ENCODE measurements around the gene IFFO2.

Gene IFFO2

GRCh38 chr1:18938008-18938706, 18.3 kb downstream of the IFFO2 start:
- Histone ChIP-seq H3K27ac (ENCODE audit: low read depth in 2 of 2, low read length in 2 of 2) (no peak overlapping the region), H3K4me3 (ENCODE audit: low read length in 2 of 2) (no peak overlapping the region), H3K36me3 (ENCODE audit: control insufficient read depth in 2 of 2, insufficient read depth in 2 of 2, low read length in 2 of 2) (no peaks in the 10 kb centered on the region), H3K9ac (ENCODE audit: low read depth in 1 of 2, low read length in 2 of 2) (no peak overlapping the region), H3K4me1 (ENCODE audit: control insufficient read depth in 2 of 2, insufficient read depth in 2 of 2, low read length in 2 of 2) (peaks cover 0 to 7% of the 10 kb centered on the region in 2 donors), H3K27me3 (ENCODE audit: control insufficient read depth in 2 of 2, insufficient read depth in 2 of 2, low read length in 2 of 2) (no peaks in the 10 kb centered on the region), H3K9me3 (ENCODE audit: control insufficient read depth in 2 of 2, low read length in 2 of 2) (no peaks in the 10 kb centered on the region)

DNA sequence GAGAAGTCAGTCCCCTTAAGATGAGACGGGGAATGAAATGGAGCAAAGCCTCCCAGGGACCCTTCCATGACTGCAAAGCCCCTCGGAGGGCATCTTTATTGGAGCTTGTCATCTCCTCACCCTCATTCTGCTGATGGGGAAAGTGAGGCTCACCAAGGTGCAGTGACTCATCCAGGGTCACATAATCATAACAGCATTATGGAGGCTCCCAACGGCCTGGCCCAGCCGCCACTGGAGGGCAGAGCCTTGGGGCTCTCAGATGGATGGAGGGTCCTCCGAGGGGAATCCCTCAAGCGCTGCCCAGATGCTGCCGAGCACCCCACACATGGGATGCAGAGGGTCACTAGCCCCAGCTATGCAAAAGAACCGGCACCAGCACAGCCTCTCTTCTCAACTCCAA, 18.9 kb downstream of the IFFO2 start:
- Histone ChIP-seq H3K36me3 (ENCODE audit: control insufficient read depth in 2 of 2, insufficient read depth in 2 of 2, low read length in 2 of 2) (no peaks in the 10 kb centered on the region), H3K4me3 (ENCODE audit: low read length in 2 of 2) (no peak overlapping the region), H3K27me3 (ENCODE audit: control insufficient read depth in 2 of 2, insufficient read depth in 2 of 2, low read length in 2 of 2) (no peaks in the 10 kb centered on the region), H3K9me3 (ENCODE audit: control insufficient read depth in 2 of 2, low read length in 2 of 2) (no peaks in the 10 kb centered on the region), H3K4me1 (ENCODE audit: control insufficient read depth in 2 of 2, insufficient read depth in 2 of 2, low read length in 2 of 2) (peaks cover 0 to 7% of the 10 kb centered on the region in 2 donors), H3K9ac (ENCODE audit: low read depth in 1 of 2, low read length in 2 of 2) (no peak overlapping the region), H3K27ac (ENCODE audit: low read depth in 2 of 2, low read length in 2 of 2) (no peak overlapping the region)

DNA sequence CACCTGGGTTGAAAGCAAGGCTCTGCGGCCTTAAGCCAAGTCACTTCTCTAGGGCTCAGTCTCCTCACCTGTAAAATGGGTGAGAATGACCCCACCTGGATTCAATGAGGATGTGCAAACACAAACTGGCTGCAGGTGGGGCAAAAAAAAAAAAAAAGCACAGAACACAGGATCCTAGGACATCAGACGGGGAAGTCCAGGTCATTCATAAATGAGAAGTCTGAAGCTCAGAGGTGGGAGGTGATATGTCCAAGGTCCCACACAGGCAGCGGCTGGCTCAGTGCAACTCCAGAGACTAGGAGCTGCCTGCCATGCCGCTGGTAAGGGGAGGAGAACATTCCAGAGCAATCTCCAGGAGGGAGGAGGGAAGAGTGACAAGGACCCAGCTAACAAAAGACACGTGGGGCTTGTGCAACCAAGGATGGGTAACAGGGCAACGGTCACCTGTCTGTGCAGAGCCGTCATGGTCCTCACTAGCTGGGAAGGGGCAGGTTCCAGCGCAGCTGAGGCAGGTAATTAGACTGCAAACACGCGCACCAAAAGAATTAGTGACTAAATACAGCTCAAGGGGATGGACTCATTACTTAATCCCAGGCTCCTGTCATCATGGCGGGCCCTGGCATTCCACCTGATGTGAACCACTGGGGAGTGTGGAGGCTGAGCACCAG, 19.5 kb downstream of the IFFO2 start:
- Histone ChIP-seq H3K9ac (ENCODE audit: low read depth in 1 of 2, low read length in 2 of 2) (no peak overlapping the region), H3K4me3 (ENCODE audit: low read length in 2 of 2) (no peak overlapping the region), H3K9me3 (ENCODE audit: control insufficient read depth in 2 of 2, low read length in 2 of 2) (no peaks in the 10 kb centered on the region), H3K27me3 (ENCODE audit: control insufficient read depth in 2 of 2, insufficient read depth in 2 of 2, low read length in 2 of 2) (no peaks in the 10 kb centered on the region), H3K36me3 (ENCODE audit: control insufficient read depth in 2 of 2, insufficient read depth in 2 of 2, low read length in 2 of 2) (no peaks in the 10 kb centered on the region), H3K4me1 (ENCODE audit: control insufficient read depth in 2 of 2, insufficient read depth in 2 of 2, low read length in 2 of 2) (peaks cover 0 to 7% of the 10 kb centered on the region in 2 donors), H3K27ac (ENCODE audit: low read depth in 2 of 2, low read length in 2 of 2) (no peak overlapping the region)

GRCh38 chr1:18936471-18936813, 20.0 kb downstream of the IFFO2 start:
- Histone ChIP-seq H3K27ac (ENCODE audit: low read depth in 2 of 2, low read length in 2 of 2) (no peak overlapping the region), H3K9ac (ENCODE audit: low read depth in 1 of 2, low read length in 2 of 2) (no peak overlapping the region)

GRCh38 chr1:18934205-18935000, 22.1 kb downstream of the IFFO2 start:
- Histone ChIP-seq H3K4me1 (ENCODE audit: control insufficient read depth in 2 of 2, insufficient read depth in 2 of 2, low read length in 2 of 2) (peaks cover 0 to 2% of the 10 kb centered on the region in 2 donors), H3K27me3 (ENCODE audit: control insufficient read depth in 2 of 2, insufficient read depth in 2 of 2, low read length in 2 of 2) (no peaks in the 10 kb centered on the region), H3K9ac (ENCODE audit: low read depth in 1 of 2, low read length in 2 of 2) (no peak overlapping the region), H3K36me3 (ENCODE audit: control insufficient read depth in 2 of 2, insufficient read depth in 2 of 2, low read length in 2 of 2) (no peaks in the 10 kb centered on the region), H3K27ac (ENCODE audit: low read depth in 2 of 2, low read length in 2 of 2) (no peak overlapping the region), H3K4me3 (ENCODE audit: low read length in 2 of 2) (no peak overlapping the region), H3K9me3 (ENCODE audit: control insufficient read depth in 2 of 2, low read length in 2 of 2) (no peaks in the 10 kb centered on the region)

More at GRCh38 chr1:18936471-18936813, 20.0 kb downstream of the IFFO2 start:
- Histone ChIP-seq H3K4me3 (ENCODE audit: low read length in 2 of 2) (no peak overlapping the region), H3K36me3 (ENCODE audit: control insufficient read depth in 2 of 2, insufficient read depth in 2 of 2, low read length in 2 of 2) (no peaks in the 10 kb centered on the region), H3K27me3 (ENCODE audit: control insufficient read depth in 2 of 2, insufficient read depth in 2 of 2, low read length in 2 of 2) (no peaks in the 10 kb centered on the region), H3K4me1 (ENCODE audit: control insufficient read depth in 2 of 2, insufficient read depth in 2 of 2, low read length in 2 of 2) (peaks cover 0 to 7% of the 10 kb centered on the region in 2 donors), H3K9me3 (ENCODE audit: control insufficient read depth in 2 of 2, low read length in 2 of 2) (no peaks in the 10 kb centered on the region)

GRCh38 chr1:18932879-18933278, 23.6 kb downstream of the IFFO2 start:
- Histone ChIP-seq H3K27me3 (ENCODE audit: control insufficient read depth in 2 of 2, insufficient read depth in 2 of 2, low read length in 2 of 2) (no peaks in the 10 kb centered on the region), H3K27ac (ENCODE audit: low read depth in 2 of 2, low read length in 2 of 2) (no peak overlapping the region), H3K4me1 (ENCODE audit: control insufficient read depth in 2 of 2, insufficient read depth in 2 of 2, low read length in 2 of 2) (peaks cover 6% of the 10 kb centered on the region in 2 donors), H3K4me3 (ENCODE audit: low read length in 2 of 2) (no peak overlapping the region), H3K36me3 (ENCODE audit: control insufficient read depth in 2 of 2, insufficient read depth in 2 of 2, low read length in 2 of 2) (no peaks in the 10 kb centered on the region), H3K9me3 (ENCODE audit: control insufficient read depth in 2 of 2, low read length in 2 of 2) (no peaks in the 10 kb centered on the region), H3K9ac (ENCODE audit: low read depth in 1 of 2, low read length in 2 of 2) (no peak overlapping the region)

GRCh38 chr1:18932387-18932786, 24.1 kb downstream of the IFFO2 start:
- no peaks in the 10 kb centered on the region for H3K27me3 ChIP-seq (ENCODE audit: control insufficient read depth in 2 of 2, insufficient read depth in 2 of 2, low read length in 2 of 2)
- H3K9me3 ChIP-seq (ENCODE audit: control insufficient read depth in 2 of 2, low read length in 2 of 2), result no peaks in the 10 kb centered on the region
- no peak overlapping the region for H3K9ac ChIP-seq (ENCODE audit: low read depth in 1 of 2, low read length in 2 of 2)
- no peaks in the 10 kb centered on the region for H3K36me3 ChIP-seq (ENCODE audit: control insufficient read depth in 2 of 2, insufficient read depth in 2 of 2, low read length in 2 of 2)
- no peak overlapping the region for H3K27ac ChIP-seq (ENCODE audit: low read depth in 2 of 2, low read length in 2 of 2)
- peaks cover 7 to 10% of the 10 kb centered on the region in 2 donors for H3K4me1 ChIP-seq (ENCODE audit: control insufficient read depth in 2 of 2, insufficient read depth in 2 of 2, low read length in 2 of 2)
- H3K4me3 ChIP-seq (ENCODE audit: low read length in 2 of 2), result no peak overlapping the region

DNA sequence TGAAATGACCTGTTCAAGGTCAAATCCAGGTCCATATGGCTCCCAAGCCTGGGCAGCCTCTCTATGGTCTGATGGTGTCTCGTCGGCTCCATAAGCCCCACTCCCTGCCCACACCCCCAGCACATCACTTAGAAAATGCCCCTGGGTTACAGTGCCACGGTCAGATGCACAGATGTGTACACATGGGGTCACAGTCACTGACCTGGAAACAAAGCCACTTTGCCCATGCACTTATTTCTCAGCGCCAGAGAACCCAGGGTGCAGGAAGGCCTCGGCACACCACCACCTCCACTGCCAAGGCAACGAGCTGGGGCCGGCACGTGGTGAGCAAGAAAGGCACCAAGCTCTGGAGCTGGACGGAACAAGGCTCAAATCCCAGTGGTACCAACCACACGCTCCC, 24.7 kb downstream of the IFFO2 start:
- Histone ChIP-seq H3K36me3 (ENCODE audit: control insufficient read depth in 2 of 2, insufficient read depth in 2 of 2, low read length in 2 of 2) (no peaks in the 10 kb centered on the region), H3K9me3 (ENCODE audit: control insufficient read depth in 2 of 2, low read length in 2 of 2) (no peaks in the 10 kb centered on the region), H3K9ac (ENCODE audit: low read depth in 1 of 2, low read length in 2 of 2) (no peak overlapping the region), H3K27me3 (ENCODE audit: control insufficient read depth in 2 of 2, insufficient read depth in 2 of 2, low read length in 2 of 2) (no peaks in the 10 kb centered on the region), H3K4me1 (ENCODE audit: control insufficient read depth in 2 of 2, insufficient read depth in 2 of 2, low read length in 2 of 2) (peaks cover 13 to 16% of the 10 kb centered on the region in 2 donors), H3K27ac (ENCODE audit: low read depth in 2 of 2, low read length in 2 of 2) (no peak overlapping the region), H3K4me3 (ENCODE audit: low read length in 2 of 2) (no peak overlapping the region)

GRCh38 chr1:18929686-18930085, 26.8 kb downstream of the IFFO2 start:
- no peaks in the 10 kb centered on the region for H3K27me3 ChIP-seq (ENCODE audit: control insufficient read depth in 2 of 2, insufficient read depth in 2 of 2, low read length in 2 of 2)
- H3K36me3 ChIP-seq (ENCODE audit: control insufficient read depth in 2 of 2, insufficient read depth in 2 of 2, low read length in 2 of 2), result no peaks in the 10 kb centered on the region
- no peaks in the 10 kb centered on the region for H3K9me3 ChIP-seq (ENCODE audit: control insufficient read depth in 2 of 2, low read length in 2 of 2)
- peaks cover 15 to 21% of the 10 kb centered on the region in 2 donors for H3K4me1 ChIP-seq (ENCODE audit: control insufficient read depth in 2 of 2, insufficient read depth in 2 of 2, low read length in 2 of 2)
- no peak overlapping the region for H3K4me3 ChIP-seq (ENCODE audit: low read length in 2 of 2)
- H3K27ac ChIP-seq (ENCODE audit: low read depth in 2 of 2, low read length in 2 of 2), result no peak overlapping the region
- H3K9ac ChIP-seq (ENCODE audit: low read depth in 1 of 2, low read length in 2 of 2), result no peak overlapping the region

- Histone ChIP-seq H3K4me1 (ENCODE audit: control insufficient read depth in 2 of 2, insufficient read depth in 2 of 2, low read length in 2 of 2) (peaks cover 15 to 23% of the 10 kb centered on the region in 2 donors), H3K27ac (ENCODE audit: low read depth in 2 of 2, low read length in 2 of 2) (no peak overlapping the region)
Measured at GRCh38 chr1:18928985-18929384, 27.5 kb downstream of the IFFO2 start.

More at GRCh38 chr1:18928985-18929384, 27.5 kb downstream of the IFFO2 start:
- Histone ChIP-seq H3K36me3 (ENCODE audit: control insufficient read depth in 2 of 2, insufficient read depth in 2 of 2, low read length in 2 of 2) (no peaks in the 10 kb centered on the region), H3K27me3 (ENCODE audit: control insufficient read depth in 2 of 2, insufficient read depth in 2 of 2, low read length in 2 of 2) (no peaks in the 10 kb centered on the region), H3K9me3 (ENCODE audit: control insufficient read depth in 2 of 2, low read length in 2 of 2) (no peaks in the 10 kb centered on the region), H3K4me3 (ENCODE audit: low read length in 2 of 2) (no peak overlapping the region), H3K9ac (ENCODE audit: low read depth in 1 of 2, low read length in 2 of 2) (no peak overlapping the region)

Data from mucosa of rectum (tissue), 2 donors.